Posterior vena cava (tissue), 2 donors: ENCODE measurements around the gene TRMT10B. TPM values are rescaled to one million over a fixed set of nuclear protein-coding genes. Genes with fewer than 3 reads are reported as not detected.

Experiments
- DNase-seq: peaks from one replicate; pipeline ENCODE4 v3.0.0-alpha.2; 2020; ENCODE audit warnings: low spot score
- intact Hi-C, 2 donors: fragments of 100-400 bp; cut with DNase I; formaldehyde crosslinking; loops; one replicate each; pipeline versions ENCODE4 v1.14.1 to v1.14.2; 2022 to 2023
- long read RNA-seq, 2 donors: library from polyadenylated mRNA; unstranded; transcript quantifications; one replicate each; pipeline ENCODE4 v2.0.0, GENCODE V29; 2020 to 2021
- total RNA-seq, 2 donors: library from RNA; stranded (reverse); fragmentation: NEBNext Ultra II Directional; extraction: Animal tissue kit (Norgen Biotek cat#: 25700); gene quantifications; one replicate each; pipeline ENCODE4 v1.2.1, GENCODE V29; 2021
- donor health status: DM: yes; HTN: yes; CAD: no.
- donor health status: DM: yes; HTN: yes; CAD: no.

The TRMT10B gene
- total RNA-seq: 1 to 10 TPM; 7.4 to 9.9 TPM
- long read RNA-seq, donor 1, partial matches to known transcripts: 1 of 21 reads
- long read RNA-seq, donor 1, other reads (novel, unspliced or antisense): 17 of 21 reads
- long read RNA-seq, donor 2, transcript TRMT10B-201 (9 exons, 2,281 nt): major isoform, 8 of 46 reads
- long read RNA-seq, donor 2, partial matches to known transcripts: 1 of 46 reads
- long read RNA-seq, donor 2, other reads (novel, unspliced or antisense): 32 of 46 reads

- DNase-seq: peak; percentile 91
- intact Hi-C loops: no loop called here
These were observed at the start of gene TRMT10B for GRCh38 chr9:37753489-37754190. TSS of gene TRMT10B (plus strand) at chr9:37753805. CDS start at chr9:37761932, 8,127 bp downstream.

- no peak for DNase-seq
- intact Hi-C loops: no loop called here
These were observed 47.8 kb upstream of the TRMT10B start for GRCh38 chr9:37705787-37706186.

GRCh38 chr9:37706290-37706689, 47.3 kb upstream of the TRMT10B start:
- intact Hi-C loops: no loop called here
- DNase-seq: no peak

GRCh38 chr9:37707748-37708147, 45.9 kb upstream of the TRMT10B start:
- intact Hi-C loops: no loop called here
- DNase-seq: no peak

GRCh38 chr9:37710046-37710445, 43.6 kb upstream of the TRMT10B start:
- no peak for DNase-seq
- intact Hi-C loops: loop anchor here in 1 of 2 donors (2.0 kb wide), 1 partner anchor 59 kb away; no protein-coding TSS in a partner anchor

GRCh38 chr9:37715260-37715659, 38.3 kb upstream of the TRMT10B start:
- intact Hi-C loops: no loop called here
- DNase-seq: no peak

- intact Hi-C loops: no loop called here
- no peak for DNase-seq
These were observed 37.6 kb upstream of the TRMT10B start for GRCh38 chr9:37715991-37716505.

GRCh38 chr9:37719526-37719925, 34.1 kb upstream of the TRMT10B start:
- intact Hi-C loops: no loop called here
- no peak for DNase-seq

- intact Hi-C loops: no loop called here
- no peak for DNase-seq
These were observed 26.6 kb upstream of the TRMT10B start for GRCh38 chr9:37727013-37727412.

GRCh38 chr9:37729499-37729898, 24.1 kb upstream of the TRMT10B start:
- intact Hi-C loops: no loop called here
- DNase-seq: no peak

- DNase-seq: no peak
- intact Hi-C loops: loop anchor here in 1 of 2 donors (5.0 kb wide), 1 partner anchor 48 kb away; no protein-coding TSS in a partner anchor
These were observed 23.3 kb upstream of the TRMT10B start for GRCh38 chr9:37730256-37730655.

- no peak for DNase-seq
- intact Hi-C loops: loop anchor here in 1 of 2 donors (5.0 kb wide), 1 partner anchor 49 kb away; no protein-coding TSS in a partner anchor
These were observed 22.8 kb upstream of the TRMT10B start for GRCh38 chr9:37730839-37731238.

- no peak for DNase-seq
- intact Hi-C loops: loop anchor here in 1 of 2 donors (5.0 kb wide), 1 partner anchor 50 kb away; no protein-coding TSS in a partner anchor
These were observed 21.4 kb upstream of the TRMT10B start for GRCh38 chr9:37732086-37732741.

GRCh38 chr9:37732952-37733351, 20.7 kb upstream of the TRMT10B start:
- intact Hi-C loops: loop anchor here in 1 of 2 donors (5.0 kb wide), 1 partner anchor 51 kb away; no protein-coding TSS in a partner anchor
- no peak for DNase-seq

GRCh38 chr9:37739222-37739621, 14.4 kb upstream of the TRMT10B start:
- intact Hi-C loops: no loop called here
- DNase-seq: peak; percentile 48

GRCh38 chr9:37740128-37740527, 13.5 kb upstream of the TRMT10B start:
- DNase-seq: no peak
- intact Hi-C loops: loop anchor here in 1 of 2 donors (10.0 kb wide), 1 partner anchor 625 kb away; no protein-coding TSS in a partner anchor

GRCh38 chr9:37740631-37741328, 12.8 kb upstream of the TRMT10B start:
- no peak for DNase-seq
- intact Hi-C loops: loop anchor here in 1 of 2 donors (10.0 kb wide), 1 partner anchor 624 kb away; no protein-coding TSS in a partner anchor

- no peak for DNase-seq
- intact Hi-C loops: loop anchor here in 1 of 2 donors (10.0 kb wide), 1 partner anchor 619 kb away; no protein-coding TSS in a partner anchor
These were observed 7.6 kb upstream of the TRMT10B start for GRCh38 chr9:37745970-37746369.
